ENCODE data around the gene LRG1. TPM values are rescaled to one million over a fixed set of nuclear protein-coding genes. Genes with fewer than 3 reads are reported as not detected.

Gene LRG1
- total RNA-seq, 4 donors from 2014 or later: 2.1 to 8.5 TPM; not detected in 2

GRCh38 chr19:4501691-4502090, 38.1 kb downstream of the LRG1 start:
- H3K27ac ChIP-seq: peak overlapping the region in 3 of 4 donors; percentile 15 to 66 (median 57)
- TF ChIP-seq POLR2AphosphoS5 (IDR thresholded peaks at IDR 0.05): no peak
- TF ChIP-seq POLR2A (IDR thresholded peaks at IDR 0.05): no peak
- no peak for TF ChIP-seq CTCF (IDR thresholded peaks at IDR 0.05)
- no peak for TF ChIP-seq EP300 (IDR thresholded peaks at IDR 0.05)
- H3K4me1 ChIP-seq: peaks cover 0 to 42% (median 0%) of the 10 kb centered on the region in 3 donors

GRCh38 chr19:4500841-4501591, 38.8 kb downstream of the LRG1 start:
- WGBS, 2 donors (ENCODE audit: low coverage in 1 of 2): no CpG with 5 or more reads among the region's 29 CpGs
- TF ChIP-seq POLR2AphosphoS5 (IDR thresholded peaks at IDR 0.05) (no peak), POLR2A (IDR thresholded peaks at IDR 0.05) (no peak), CTCF (IDR thresholded peaks at IDR 0.05) (no peak), EP300 (IDR thresholded peaks at IDR 0.05) (no peak)
- H3K9me3 ChIP-seq: no peaks in the 10 kb centered on the region
- H3K4me3 ChIP-seq: no peak overlapping the region
- peak overlapping the region in 3 of 4 donors; percentile 15 to 66 (median 57) for H3K27ac ChIP-seq
- H3K27me3 ChIP-seq: no peaks in the 10 kb centered on the region
- peaks cover 0 to 38% (median 0%) of the 10 kb centered on the region in 3 donors for H3K4me1 ChIP-seq
- no peak for ATAC-seq
- peaks cover 0 to 100% of the 10 kb centered on the region in 2 donors for H3K36me3 ChIP-seq

More at GRCh38 chr19:4501691-4502090, 38.1 kb downstream of the LRG1 start:
- ATAC-seq: no peak
- Histone ChIP-seq H3K4me3 (no peak overlapping the region), H3K27me3 (no peaks in the 10 kb centered on the region), H3K36me3 (peaks cover 0 to 100% of the 10 kb centered on the region in 2 donors), H3K9me3 (no peaks in the 10 kb centered on the region)
- 67% methylated on average over 6 of the region's 25 CpGs; no CpG with 5 or more reads in 1 of the 2 donors for WGBS, 2 donors (ENCODE audit: low coverage in 1 of 2)

GRCh38 chr19:4499855-4500254, 40.0 kb downstream of the LRG1 start:
- no peaks in the 10 kb centered on the region for H3K9me3 ChIP-seq
- H3K27ac ChIP-seq: peak overlapping the region in 1 of 4 donors; percentile 15
- TF ChIP-seq POLR2A (IDR thresholded peaks at IDR 0.05): no peak
- no peak for TF ChIP-seq CTCF (IDR thresholded peaks at IDR 0.05)
- no peak for TF ChIP-seq EP300 (IDR thresholded peaks at IDR 0.05)
- no peak for TF ChIP-seq POLR2AphosphoS5 (IDR thresholded peaks at IDR 0.05)
- H3K4me1 ChIP-seq: peaks cover 0 to 32% (median 0%) of the 10 kb centered on the region in 3 donors
- peaks cover 0 to 97% of the 10 kb centered on the region in 2 donors for H3K36me3 ChIP-seq
- no peaks in the 10 kb centered on the region for H3K27me3 ChIP-seq
- no peak overlapping the region for H3K4me3 ChIP-seq
- no peak for ATAC-seq
- WGBS, 2 donors (ENCODE audit: low coverage in 1 of 2): 96% methylated on average over 4 of the region's 15 CpGs; no CpG with 5 or more reads in 1 of the 2 donors

- ATAC-seq: no peak
These were observed 40.5 kb downstream of the LRG1 start for GRCh38 chr19:4499318-4499717.

More at GRCh38 chr19:4499318-4499717, 40.5 kb downstream of the LRG1 start:
- Histone ChIP-seq H3K9me3 (no peaks in the 10 kb centered on the region), H3K4me1 (peaks cover 0 to 27% (median 0%) of the 10 kb centered on the region in 3 donors), H3K27ac (no peak overlapping the region), H3K36me3 (peaks cover 0 to 97% of the 10 kb centered on the region in 2 donors), H3K4me3 (no peak overlapping the region), H3K27me3 (no peaks in the 10 kb centered on the region)
- TF ChIP-seq POLR2AphosphoS5 (IDR thresholded peaks at IDR 0.05) (no peak), EP300 (IDR thresholded peaks at IDR 0.05) (no peak), CTCF (IDR thresholded peaks at IDR 0.05) (no peak), POLR2A (IDR thresholded peaks at IDR 0.05) (no peak)
- 94 to 100% methylated on average over 2 to 7 of the region's 23 CpGs for WGBS, 2 donors (ENCODE audit: low coverage in 1 of 2)

Measured in gastroesophageal sphincter (tissue), 4 donors.